GM12801 (cell line): ENCODE results near the gene BLCAP.

Experiments
- TF ChIP-seq, protein P1 (sequence below): IDR thresholded peaks from one replicate; pipeline ENCODE4 v1.5.1; 2011; ENCODE audit warnings: control low read depth; ENCODE audit not compliant: insufficient read length; ENCODE audit errors: extremely low read depth

BLCAP gene

DNA sequence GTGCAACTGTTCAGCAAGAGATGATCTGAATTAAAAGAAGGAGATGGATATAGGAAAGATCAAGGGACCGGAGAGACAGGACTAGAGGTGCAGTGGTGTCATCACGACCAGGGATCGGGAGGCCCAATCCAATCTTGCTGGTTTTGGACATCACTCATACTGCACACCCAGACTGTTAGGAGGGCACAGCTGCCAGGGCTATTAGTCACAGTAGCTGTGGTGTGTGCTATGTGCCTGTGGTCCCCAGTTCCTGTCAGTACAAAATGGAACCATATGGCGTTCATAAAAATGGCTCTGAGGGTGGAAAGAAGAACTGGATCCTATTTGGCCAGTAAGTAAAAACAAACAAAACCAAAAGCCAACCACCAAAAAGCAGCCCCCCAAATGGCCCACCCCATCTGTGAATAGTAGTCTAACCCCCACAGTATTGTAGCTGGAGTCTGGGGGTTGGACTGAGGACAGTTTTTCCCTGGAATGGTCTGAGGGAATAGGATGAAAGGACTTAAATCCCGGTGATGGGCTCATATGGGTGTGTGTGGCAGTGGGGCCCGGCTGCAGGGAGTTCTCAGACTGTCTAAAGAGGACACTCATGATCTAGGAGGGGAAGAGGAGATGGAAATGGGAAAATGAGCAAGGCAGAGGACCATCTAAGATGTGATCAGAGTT is 15.9 kb downstream of the BLCAP start:
- TF ChIP-seq, protein P1, sequence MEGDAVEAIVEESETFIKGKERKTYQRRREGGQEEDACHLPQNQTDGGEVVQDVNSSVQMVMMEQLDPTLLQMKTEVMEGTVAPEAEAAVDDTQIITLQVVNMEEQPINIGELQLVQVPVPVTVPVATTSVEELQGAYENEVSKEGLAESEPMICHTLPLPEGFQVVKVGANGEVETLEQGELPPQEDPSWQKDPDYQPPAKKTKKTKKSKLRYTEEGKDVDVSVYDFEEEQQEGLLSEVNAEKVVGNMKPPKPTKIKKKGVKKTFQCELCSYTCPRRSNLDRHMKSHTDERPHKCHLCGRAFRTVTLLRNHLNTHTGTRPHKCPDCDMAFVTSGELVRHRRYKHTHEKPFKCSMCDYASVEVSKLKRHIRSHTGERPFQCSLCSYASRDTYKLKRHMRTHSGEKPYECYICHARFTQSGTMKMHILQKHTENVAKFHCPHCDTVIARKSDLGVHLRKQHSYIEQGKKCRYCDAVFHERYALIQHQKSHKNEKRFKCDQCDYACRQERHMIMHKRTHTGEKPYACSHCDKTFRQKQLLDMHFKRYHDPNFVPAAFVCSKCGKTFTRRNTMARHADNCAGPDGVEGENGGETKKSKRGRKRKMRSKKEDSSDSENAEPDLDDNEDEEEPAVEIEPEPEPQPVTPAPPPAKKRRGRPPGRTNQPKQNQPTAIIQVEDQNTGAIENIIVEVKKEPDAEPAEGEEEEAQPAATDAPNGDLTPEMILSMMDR = no peak

DNA sequence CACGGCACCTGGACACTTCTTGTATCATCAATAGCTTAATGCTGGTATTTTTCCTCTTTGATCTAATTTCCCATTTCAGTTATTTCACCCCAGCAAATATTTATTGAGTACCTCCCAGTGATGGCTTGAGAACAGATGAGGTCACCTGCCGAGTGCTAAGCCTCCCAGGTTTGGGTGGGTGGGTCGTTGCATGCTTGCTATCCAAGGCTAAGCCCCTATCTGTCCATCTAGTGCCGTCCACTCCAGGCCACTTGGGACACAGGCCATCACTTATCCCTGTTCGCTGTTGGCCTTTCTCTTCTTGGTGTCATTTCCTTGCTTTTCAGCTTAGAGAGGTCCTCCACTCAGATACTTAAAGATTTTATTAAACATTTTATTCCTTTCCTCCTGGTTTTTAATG is 17.4 kb downstream of the BLCAP start:
- TF ChIP-seq, protein P1 = no peak

DNA sequence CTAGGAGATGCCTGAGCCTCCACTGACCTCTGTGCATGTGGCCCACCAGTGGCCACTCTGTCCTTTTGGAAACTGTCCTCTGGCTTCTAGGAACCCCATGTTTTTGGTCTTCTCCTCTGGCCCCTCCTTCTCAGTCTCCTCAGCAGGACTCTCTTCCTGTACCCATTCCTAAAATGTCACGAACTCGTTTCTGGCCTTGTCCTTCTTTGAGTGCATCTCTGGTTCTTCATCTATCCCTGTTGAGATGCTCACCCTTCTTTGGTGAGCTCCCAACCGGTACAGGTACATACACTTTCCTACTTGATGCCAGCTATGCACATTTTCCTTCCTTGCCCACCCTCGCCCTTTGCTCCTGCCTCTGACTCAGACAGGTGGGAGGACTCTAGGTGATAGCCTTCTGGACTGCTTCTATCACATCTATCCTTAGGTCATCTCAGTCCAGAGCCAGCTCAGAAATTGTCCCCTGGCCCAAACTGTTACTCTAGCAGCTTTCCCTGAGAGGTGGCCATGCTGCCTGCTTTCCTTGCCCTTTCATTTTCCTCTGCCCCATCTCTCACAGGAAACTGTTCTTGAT is 21.4 kb downstream of the BLCAP start:
- TF ChIP-seq, protein P1 = no peak

DNA sequence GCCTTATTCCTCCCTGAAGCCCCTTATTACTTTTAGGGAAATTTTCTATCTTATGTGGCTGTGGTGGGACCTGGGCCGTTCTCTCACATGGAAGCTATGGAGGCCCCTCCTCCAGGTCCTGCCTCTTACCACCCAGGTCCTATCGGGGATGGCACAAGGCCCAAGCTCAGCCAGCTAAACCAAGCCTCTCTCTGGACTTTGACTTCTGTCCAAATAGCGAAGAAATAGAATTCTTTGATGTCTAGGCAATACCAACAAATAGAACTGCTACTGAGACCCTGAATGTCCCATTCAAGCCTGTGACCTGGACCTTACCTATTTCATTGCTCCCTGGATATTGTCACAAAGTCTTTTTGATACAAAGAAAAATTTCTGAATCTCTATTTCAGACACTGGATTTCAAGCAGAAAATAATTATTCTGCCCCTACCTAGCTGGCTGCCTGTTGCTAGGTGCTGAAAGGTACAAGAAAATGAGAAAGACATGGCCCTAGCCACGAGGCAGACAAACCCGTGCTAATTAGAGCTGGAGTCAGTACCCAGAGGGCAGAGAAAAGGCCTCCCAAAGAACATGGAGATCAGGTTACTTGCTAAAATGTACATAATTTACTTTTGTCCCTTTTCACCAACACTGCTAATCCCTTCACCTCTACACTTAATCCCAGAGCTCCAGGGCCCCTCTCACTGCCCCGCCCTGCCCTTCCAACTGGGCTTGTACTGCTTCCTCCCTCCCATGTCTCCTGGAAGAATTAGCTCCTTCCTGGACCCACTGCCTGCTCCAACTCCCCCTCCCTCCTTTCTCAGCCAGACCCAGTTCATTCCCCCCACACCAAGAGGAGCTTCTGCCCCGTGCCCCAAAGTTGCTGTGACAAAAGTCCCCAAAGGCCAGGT is 22.2 kb downstream of the BLCAP start:
- TF ChIP-seq, protein P1 = no peak

DNA sequence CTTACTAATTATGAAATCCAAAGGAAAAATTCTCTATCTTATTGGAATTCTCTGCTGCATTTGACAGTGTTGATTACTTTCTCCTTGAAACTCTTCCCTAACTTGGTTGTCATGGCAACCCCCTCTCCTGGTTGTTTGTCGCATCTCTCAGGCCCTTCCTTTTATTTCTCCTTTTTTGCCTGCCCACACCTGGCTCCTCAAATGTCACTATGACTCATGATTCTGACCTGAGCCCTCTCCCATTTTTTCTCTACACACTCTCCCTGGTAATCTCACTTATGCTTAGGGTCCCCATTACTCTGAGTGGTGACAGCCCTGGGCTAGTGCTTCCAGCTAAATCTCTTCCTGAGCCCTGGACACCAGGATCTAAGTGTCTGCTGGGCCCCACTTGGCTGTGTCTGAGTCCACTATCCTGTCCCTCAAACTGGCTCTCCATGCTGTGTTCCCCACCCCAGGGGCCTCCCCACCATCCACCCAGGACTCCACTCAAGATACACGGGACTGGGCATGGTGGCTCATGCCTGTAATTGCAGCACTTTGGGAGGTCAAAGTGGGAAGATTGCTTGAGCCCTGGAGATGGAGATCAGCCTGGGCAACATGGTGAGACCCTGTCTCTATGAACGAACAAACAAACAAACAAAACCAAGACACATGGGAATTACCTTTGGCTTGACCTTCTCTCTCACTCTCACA is 23.1 kb downstream of the BLCAP start:
- TF ChIP-seq, protein P1 = no peak

DNA sequence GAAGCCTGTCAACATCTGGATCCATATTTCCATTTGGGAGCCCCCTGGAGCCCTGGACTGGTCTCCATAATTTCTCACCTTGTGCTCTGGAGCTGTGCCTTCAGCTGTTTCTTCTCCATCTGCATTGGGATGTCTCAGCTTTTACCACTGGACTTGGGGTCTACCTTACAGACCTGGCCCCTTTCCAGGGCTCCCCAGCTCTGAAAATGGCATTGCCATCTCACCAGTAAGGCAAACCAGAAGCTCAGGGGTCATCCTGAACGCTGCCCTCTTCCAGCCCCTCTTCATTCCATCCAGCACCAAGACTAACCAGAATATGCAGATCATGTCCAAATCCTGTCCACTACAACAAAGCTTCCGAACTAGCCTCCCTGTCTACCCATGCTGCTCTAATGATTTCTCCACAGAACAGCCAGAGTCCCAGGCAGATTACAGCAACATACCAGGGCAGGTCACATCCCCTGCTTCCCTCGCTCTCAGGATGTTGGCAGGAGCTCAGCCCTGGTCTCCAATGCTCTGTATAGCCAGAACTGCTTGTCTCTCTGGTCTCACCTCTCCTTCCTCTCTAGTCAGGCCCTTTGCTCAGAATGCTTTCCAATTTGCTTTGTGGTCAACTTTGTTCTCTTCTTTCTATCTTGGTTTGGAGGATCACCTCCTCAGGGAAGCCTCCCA is 24.3 kb downstream of the BLCAP start:
- TF ChIP-seq, protein P1 = no peak
